Measurements from ENCODE around the gene PRDM13. TPM values are rescaled to one million over a fixed set of nuclear protein-coding genes. Genes with fewer than 3 reads are reported as not detected.
"Not testable (repeated sequence)": the region's sequence is repeated elsewhere in the genome, so short reads cannot be mapped to it uniquely, and the experiment has no call there.

Gene PRDM13
- total RNA-seq, 1 donor from 2014 or later: 0.04 TPM

DNA sequence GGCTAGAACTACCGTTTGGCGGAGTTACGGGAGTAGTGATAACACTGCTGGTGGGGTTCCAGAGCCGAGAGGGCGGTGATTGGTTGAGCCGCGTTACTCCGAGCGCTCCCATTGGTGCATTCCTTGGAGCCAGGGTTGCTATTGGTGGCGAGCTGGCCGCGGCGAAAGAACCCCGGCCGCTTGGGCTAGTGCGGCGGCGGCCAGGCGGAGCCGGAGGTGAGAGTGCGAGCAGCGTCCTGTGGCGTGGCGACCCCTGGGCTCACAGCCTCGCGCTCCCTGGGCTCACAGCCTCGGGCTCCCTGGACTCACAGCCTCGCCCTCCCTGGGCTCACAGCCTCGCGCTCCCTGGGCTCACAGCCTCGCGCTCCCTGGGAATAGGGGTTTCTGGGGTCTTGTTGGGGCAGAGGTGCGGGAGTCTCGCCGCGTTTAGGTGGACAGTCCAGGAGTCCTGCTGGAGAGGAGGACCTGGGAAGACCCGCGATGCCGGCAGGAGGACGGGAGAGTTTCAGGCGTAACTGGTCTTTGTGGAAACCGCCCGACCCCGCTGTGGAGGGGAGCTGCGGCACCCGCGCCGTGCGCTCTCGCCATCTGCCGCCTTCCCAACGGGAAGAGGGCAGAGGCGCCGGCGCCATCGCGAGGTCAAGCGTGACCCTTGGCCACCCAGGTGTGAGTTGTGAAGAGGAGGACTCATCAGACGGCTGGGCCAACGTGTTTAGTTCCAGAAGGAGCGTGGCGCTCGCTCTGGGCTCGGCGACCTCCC lies 12.2 kb downstream of the PRDM13 start:
- Histone ChIP-seq H3K4me3 (ENCODE audit: low read depth, low read length) (no peak overlapping the region), H3K36me3 (ENCODE audit: control insufficient read depth, insufficient read depth, low read length) (no peaks in the 10 kb centered on the region), H3K27me3 (ENCODE audit: control insufficient read depth, insufficient read depth, low read length) (peaks cover 57% of the 10 kb centered on the region)
- TF ChIP-seq, protein P1, sequence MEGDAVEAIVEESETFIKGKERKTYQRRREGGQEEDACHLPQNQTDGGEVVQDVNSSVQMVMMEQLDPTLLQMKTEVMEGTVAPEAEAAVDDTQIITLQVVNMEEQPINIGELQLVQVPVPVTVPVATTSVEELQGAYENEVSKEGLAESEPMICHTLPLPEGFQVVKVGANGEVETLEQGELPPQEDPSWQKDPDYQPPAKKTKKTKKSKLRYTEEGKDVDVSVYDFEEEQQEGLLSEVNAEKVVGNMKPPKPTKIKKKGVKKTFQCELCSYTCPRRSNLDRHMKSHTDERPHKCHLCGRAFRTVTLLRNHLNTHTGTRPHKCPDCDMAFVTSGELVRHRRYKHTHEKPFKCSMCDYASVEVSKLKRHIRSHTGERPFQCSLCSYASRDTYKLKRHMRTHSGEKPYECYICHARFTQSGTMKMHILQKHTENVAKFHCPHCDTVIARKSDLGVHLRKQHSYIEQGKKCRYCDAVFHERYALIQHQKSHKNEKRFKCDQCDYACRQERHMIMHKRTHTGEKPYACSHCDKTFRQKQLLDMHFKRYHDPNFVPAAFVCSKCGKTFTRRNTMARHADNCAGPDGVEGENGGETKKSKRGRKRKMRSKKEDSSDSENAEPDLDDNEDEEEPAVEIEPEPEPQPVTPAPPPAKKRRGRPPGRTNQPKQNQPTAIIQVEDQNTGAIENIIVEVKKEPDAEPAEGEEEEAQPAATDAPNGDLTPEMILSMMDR (IDR thresholded peaks at IDR 0.05; ENCODE audit: insufficient read depth, low read length, poor library complexity, severe bottlenecking): no peak
- DNase-seq (ENCODE audit: low read depth): no peak

DNA sequence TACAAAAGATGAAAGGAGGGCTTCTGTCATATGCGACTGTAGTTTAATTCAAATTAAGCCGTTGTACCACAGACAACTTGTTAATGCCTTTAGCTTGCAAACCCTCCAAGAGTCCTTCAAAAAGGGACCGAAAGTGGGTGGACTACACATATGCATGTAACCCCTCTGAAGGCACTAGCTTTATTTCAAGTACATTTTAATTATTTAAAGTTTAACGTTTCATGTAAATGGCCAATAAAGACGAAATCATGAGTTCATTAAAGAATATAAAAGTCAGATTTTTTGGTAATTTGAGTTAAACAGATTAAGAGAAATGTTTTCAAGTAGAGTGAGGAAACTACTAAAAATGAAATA lies 12.8 kb downstream of the PRDM13 start:
- Histone ChIP-seq H3K27me3 (ENCODE audit: control insufficient read depth, insufficient read depth, low read length) (peaks cover 52% of the 10 kb centered on the region), H3K36me3 (ENCODE audit: control insufficient read depth, insufficient read depth, low read length) (no peaks in the 10 kb centered on the region)
- TF ChIP-seq, protein P1 (IDR thresholded peaks at IDR 0.05; ENCODE audit: insufficient read depth, low read length, poor library complexity, severe bottlenecking): no peak

DNA sequence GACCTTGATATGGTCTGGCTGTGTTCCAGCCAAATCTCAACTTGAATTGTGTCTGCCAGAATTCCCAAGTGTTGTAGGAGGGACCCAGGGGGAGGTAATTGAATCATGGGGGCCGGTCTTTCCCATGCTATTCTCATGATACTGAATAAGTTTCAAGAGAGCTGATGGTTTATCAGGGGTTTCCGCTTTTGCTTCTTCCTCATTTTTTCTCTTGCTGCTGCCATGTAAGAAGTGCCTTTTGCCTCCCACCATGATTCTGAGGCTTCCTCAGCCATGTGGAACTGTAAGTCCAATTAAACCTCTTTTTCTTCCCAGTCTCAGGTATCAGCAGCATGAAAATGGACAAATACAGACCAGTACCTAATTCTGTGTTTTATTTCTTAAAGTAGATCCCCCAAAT lies 15.4 kb downstream of the PRDM13 start:
- H3K27me3 ChIP-seq (ENCODE audit: control insufficient read depth, insufficient read depth, low read length): peaks cover 32% of the 10 kb centered on the region
- H3K36me3 ChIP-seq (ENCODE audit: control insufficient read depth, insufficient read depth, low read length); DNase-seq (ENCODE audit: low read depth); H3K4me3 ChIP-seq (ENCODE audit: low read depth, low read length): not testable (repeated sequence)

More for the DNA sequence above, 12.8 kb downstream of the PRDM13 start:
- no peak for DNase-seq (ENCODE audit: low read depth)
- H3K4me3 ChIP-seq (ENCODE audit: low read depth, low read length): no peak overlapping the region

DNA sequence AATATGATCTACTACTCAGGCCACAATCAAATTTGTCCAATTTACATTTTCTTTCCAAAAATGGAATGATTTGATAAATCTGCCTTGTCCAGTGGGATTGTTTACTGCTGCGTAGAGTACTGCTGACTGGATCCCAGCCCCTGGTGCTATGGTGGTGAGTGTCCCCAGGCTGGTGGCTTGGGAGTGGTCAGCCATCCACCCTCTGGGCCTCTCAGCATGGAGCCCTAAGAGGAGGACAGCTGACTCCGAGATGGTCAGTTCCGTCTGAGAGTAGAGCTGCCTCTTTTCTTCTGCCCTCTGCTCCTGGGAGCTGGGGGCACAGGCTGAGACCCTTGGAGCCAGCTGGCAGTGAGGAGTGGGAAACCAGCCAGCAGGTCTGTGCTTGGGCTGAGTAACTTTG lies 22.7 kb downstream of the PRDM13 start:
- Histone ChIP-seq H3K4me3 (ENCODE audit: low read depth, low read length) (no peak overlapping the region), H3K27me3 (ENCODE audit: control insufficient read depth, insufficient read depth, low read length) (peaks cover 2% of the 10 kb centered on the region), H3K36me3 (ENCODE audit: control insufficient read depth, insufficient read depth, low read length) (no peaks in the 10 kb centered on the region)
- TF ChIP-seq, protein P1 (IDR thresholded peaks at IDR 0.05; ENCODE audit: insufficient read depth, low read length, poor library complexity, severe bottlenecking): no peak
- DNase-seq (ENCODE audit: low read depth): no peak

DNA sequence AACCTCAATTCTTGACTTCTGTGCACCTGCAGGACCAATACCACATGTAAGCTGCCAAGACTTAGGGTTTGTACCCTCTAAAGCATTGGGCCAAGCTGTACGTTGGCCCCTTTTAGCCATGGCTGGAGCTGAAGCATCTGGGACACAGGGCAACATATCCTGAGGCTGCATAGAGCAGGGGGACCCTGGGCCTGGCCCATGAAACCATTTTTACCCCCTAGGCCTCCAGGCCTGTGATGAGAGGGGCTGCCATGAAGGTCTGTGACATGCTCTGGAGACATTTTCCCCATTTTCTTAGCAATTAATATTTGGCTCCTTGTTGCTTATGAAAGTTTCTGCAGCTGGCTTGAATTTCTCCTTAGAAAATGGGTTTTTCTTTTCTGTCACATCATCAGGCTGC lies 31.0 kb downstream of the PRDM13 start:
- TF ChIP-seq, protein P1 (IDR thresholded peaks at IDR 0.05; ENCODE audit: insufficient read depth, low read length, poor library complexity, severe bottlenecking): no peak
- DNase-seq (ENCODE audit: low read depth): no peak
- H3K4me3 ChIP-seq (ENCODE audit: low read depth, low read length): no peak overlapping the region
- peaks cover 2% of the 10 kb centered on the region for H3K27me3 ChIP-seq (ENCODE audit: control insufficient read depth, insufficient read depth, low read length)
- H3K36me3 ChIP-seq (ENCODE audit: control insufficient read depth, insufficient read depth, low read length): no peaks in the 10 kb centered on the region

DNA sequence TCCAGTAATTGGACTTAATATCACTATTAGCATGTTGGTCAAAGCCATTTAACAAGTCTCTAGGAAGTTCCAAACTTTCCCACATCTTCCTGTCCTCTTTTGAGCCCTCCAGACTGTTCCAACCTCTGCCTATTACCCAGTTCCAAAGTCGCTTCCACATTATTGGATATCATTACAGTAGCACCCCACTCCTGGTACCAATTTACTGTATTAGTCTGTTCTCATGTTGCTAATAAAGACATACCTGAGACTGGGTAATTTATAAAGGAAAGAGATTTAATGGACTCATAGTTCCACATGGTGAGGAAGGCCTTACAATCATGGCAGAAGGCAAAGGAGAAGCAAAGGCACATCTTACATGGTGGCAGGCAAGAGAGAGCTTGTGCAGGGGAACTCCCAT lies 31.7 kb downstream of the PRDM13 start:
- not testable (repeated sequence) for DNase-seq (ENCODE audit: low read depth); H3K36me3 ChIP-seq (ENCODE audit: control insufficient read depth, insufficient read depth, low read length); H3K27me3 ChIP-seq (ENCODE audit: control insufficient read depth, insufficient read depth, low read length); H3K4me3 ChIP-seq (ENCODE audit: low read depth, low read length)

DNA sequence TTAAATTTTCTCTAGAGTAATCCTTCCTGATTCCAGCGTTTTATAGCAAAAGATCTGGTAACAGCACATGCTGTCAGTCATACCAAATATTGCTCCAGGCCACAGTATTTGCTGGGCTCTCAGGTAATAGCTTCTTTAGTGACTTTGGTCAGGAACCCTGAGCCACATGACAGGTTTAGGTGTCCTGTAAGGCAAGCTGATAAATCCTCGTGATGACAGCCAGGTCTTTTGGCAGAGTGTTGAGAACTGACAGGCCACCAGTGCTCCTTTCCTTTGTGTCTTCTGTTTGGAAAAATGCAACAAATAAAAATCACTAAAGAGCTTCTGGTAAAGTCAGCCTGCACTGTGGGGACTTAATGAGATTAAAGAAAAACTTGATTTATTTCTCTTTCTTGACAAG lies 34.6 kb downstream of the PRDM13 start:
- TF ChIP-seq, protein P1 (IDR thresholded peaks at IDR 0.05; ENCODE audit: insufficient read depth, low read length, poor library complexity, severe bottlenecking): no peak

More for the DNA sequence above, 34.6 kb downstream of the PRDM13 start:
- H3K27me3 ChIP-seq (ENCODE audit: control insufficient read depth, insufficient read depth, low read length): peaks cover 2% of the 10 kb centered on the region
- DNase-seq (ENCODE audit: low read depth): no peak
- no peak overlapping the region for H3K4me3 ChIP-seq (ENCODE audit: low read depth, low read length)
- no peaks in the 10 kb centered on the region for H3K36me3 ChIP-seq (ENCODE audit: control insufficient read depth, insufficient read depth, low read length)

Measured in kidney epithelial cell (primary cell).